ENCODE measurements around the gene DDX42. TPM values are rescaled to one million over a fixed set of nuclear protein-coding genes. Genes with fewer than 3 reads are reported as not detected.
A peak's percentile ranks its signal among the peaks of the same experiment; 100 is the strongest.
"Not testable (repeated sequence)": the region's sequence is repeated elsewhere in the genome, so short reads cannot be mapped to it uniquely, and the experiment has no call there.

DDX42 gene
- total RNA-seq, 2 experiments from 2014 or later = 126 to 143 TPM

GRCh38 chr17:63837962-63838600 is 64.1 kb downstream of the DDX42 start:
- Mint-ChIP-seq H3K27ac (peak overlapping the region; percentile 67), H3K4me1 (peaks cover 22% of the 10 kb centered on the region), H3K9me3 (no peaks in the 10 kb centered on the region), H3K4me3 (no peak overlapping the region), H3K27me3 (no peaks in the 10 kb centered on the region), H3K36me3 (peaks cover 13% of the 10 kb centered on the region)
- DNase-seq (no peak), ATAC-seq (ENCODE audit: low read depth) (no peak)
- POLR2A ChIA-PET = interaction anchor here (0.8 to 6.8 kb wide), 4 partner anchors 8 to 141 kb away, joined by 3 to 83 read pairs (median 4); partner anchors contain the start of genes FTSJ3 and PSMC5

- H3K4me3 Mint-ChIP-seq = peak overlapping the region; percentile 51
- H3K4me1 Mint-ChIP-seq = peaks cover 23% of the 10 kb centered on the region
- peaks cover 13% of the 10 kb centered on the region for H3K36me3 Mint-ChIP-seq
- ATAC-seq (ENCODE audit: low read depth) (no peak), DNase-seq (no peak)
- POLR2A ChIA-PET = interaction anchor here (0.8 to 6.8 kb wide), 4 partner anchors 9 to 141 kb away, joined by 3 to 83 read pairs (median 4); partner anchors contain the start of genes FTSJ3 and PSMC5
- H3K27ac Mint-ChIP-seq = peak overlapping the region; percentile 50
- H3K9me3 Mint-ChIP-seq = no peaks in the 10 kb centered on the region
- H3K27me3 Mint-ChIP-seq = no peaks in the 10 kb centered on the region
These were observed 64.7 kb downstream of the DDX42 start for GRCh38 chr17:63838631-63839171.

DNA sequence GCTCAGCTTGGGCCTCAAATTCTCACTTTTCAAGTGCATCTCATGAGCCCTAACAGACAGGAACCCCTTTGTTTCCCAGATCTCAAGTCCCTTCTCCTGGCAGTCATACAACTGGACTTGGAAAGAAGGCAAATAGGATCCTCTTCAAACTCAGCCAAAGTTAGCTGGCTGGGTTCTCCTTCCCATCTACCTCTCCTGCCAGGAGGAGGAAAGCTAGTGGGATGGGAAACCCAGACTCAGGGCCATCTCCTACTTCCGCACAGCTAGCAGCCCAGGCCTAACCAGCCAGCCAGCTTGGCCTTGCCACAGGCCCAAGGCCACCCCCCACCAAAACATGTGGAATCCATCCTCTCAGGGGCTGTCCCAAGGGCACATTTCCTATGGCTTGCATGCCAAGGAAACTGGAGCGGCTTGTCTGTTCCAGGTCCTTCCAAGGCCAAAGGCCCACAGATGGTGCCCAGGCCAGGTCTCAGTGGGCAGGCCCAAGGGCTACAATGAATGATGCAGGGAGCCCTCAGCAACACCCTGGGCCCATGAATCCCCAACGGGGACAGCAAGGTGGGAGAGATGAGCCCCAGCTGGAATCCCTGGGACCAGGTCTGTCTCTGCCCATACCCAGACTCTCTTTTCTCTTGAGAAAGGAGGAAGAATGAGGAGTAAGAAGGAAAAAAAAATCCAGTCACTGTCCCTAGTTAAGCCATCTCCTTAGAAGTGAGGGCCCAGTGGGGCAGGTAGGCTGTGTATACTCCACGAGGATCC is 66.8 kb downstream of the DDX42 start:
- no peak for ATAC-seq (ENCODE audit: low read depth)
- peaks cover 25% of the 10 kb centered on the region for H3K4me1 Mint-ChIP-seq

DNA sequence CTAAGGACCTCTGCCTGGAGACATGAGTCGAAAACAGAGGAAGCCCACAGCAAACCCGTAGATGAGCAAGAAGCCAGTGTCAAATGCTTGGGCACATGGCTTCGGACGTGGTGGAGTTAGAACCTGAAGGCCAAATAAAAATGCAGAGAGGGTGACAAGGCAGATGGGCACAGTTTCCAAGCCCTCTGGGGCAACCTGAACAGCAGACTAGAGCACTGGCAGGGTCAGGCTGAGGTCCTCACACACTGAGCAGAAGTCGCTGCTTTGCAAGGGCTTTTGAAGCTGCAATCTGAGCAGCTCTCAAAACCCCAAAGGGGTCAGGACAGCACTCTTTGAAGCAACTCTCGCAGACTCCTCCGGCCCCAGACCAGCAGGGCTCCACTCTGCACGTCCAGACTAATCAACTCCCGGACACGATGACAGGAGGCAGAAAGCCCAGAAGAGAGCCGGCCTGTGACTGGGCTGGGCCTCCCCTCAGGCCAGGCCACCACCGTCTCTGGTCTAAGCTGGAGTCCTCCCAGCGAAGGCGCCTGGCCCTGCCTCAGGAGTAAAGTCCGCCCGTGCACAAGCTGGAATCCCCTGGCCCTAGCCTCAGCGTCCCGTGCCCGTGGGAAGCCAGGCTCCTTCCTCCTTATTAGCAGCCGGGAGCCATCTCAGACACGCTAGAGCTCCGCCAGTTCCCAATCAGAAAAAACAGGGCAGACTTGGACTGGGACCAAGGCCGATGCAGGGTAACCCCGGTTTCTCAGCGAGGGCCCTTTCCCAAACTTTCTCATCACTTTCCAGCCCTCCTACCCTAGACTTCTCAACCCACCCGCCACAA is 67.6 kb downstream of the DDX42 start:
- POLR2A ChIA-PET = interaction anchor here (0.7 to 6.8 kb wide), 11 partner anchors 12 to 229 kb away, joined by 3 to 83 read pairs (median 4); partner anchors contain the start of genes CCDC47, DDX42, FTSJ3 and LIMD2
- no peak for ATAC-seq (ENCODE audit: low read depth)
- peak; percentile 56 for DNase-seq
- Mint-ChIP-seq H3K27ac (peak overlapping the region; percentile 95), H3K4me1 (peaks cover 25% of the 10 kb centered on the region), H3K27me3 (peaks cover 2% of the 10 kb centered on the region), H3K9me3 (no peaks in the 10 kb centered on the region), H3K4me3 (peak overlapping the region; percentile 93), H3K36me3 (no peaks in the 10 kb centered on the region)

More for the DNA sequence above, 66.8 kb downstream of the DDX42 start:
- H3K27me3 Mint-ChIP-seq = peaks cover 1% of the 10 kb centered on the region
- POLR2A ChIA-PET = interaction anchor here (0.7 to 6.8 kb wide), 7 partner anchors 11 to 229 kb away, joined by 3 to 83 read pairs (median 4); partner anchors contain the start of genes CCDC47, DDX42, FTSJ3 and PSMC5
- peaks cover 2% of the 10 kb centered on the region for H3K36me3 Mint-ChIP-seq
- DNase-seq = no peak
- H3K9me3 Mint-ChIP-seq = no peaks in the 10 kb centered on the region
- peak overlapping the region; percentile 93 for H3K4me3 Mint-ChIP-seq
- H3K27ac Mint-ChIP-seq = peak overlapping the region; percentile 95

GRCh38 chr17:63842173-63842539 is 68.2 kb downstream of the DDX42 start:
- H3K36me3 Mint-ChIP-seq = no peaks in the 10 kb centered on the region
- POLR2A ChIA-PET = interaction anchor here (1.0 to 6.8 kb wide), 8 partner anchors 13 to 230 kb away, joined by 3 to 83 read pairs (median 8); partner anchors contain the start of genes FTSJ3, LIMD2, MAP3K3 and PSMC5
- peaks cover 2% of the 10 kb centered on the region for H3K27me3 Mint-ChIP-seq
- H3K4me3 Mint-ChIP-seq = peak overlapping the region; percentile 93
- DNase-seq = no peak
- H3K27ac Mint-ChIP-seq = peak overlapping the region; percentile 95
- H3K4me1 Mint-ChIP-seq = peaks cover 25% of the 10 kb centered on the region
- H3K9me3 Mint-ChIP-seq = no peaks in the 10 kb centered on the region
- ATAC-seq (ENCODE audit: low read depth) = peak; percentile 38

GRCh38 chr17:63842540-63843386 is 68.8 kb downstream of the DDX42 start, which contains the start of gene SMARCD2:
TSS of gene SMARCD2 (minus strand) at chr17:63842685. CDS start at chr17:63842674, 11 bp downstream.
- peaks cover 2% of the 10 kb centered on the region for H3K27me3 Mint-ChIP-seq
- H3K4me1 Mint-ChIP-seq = peaks cover 26% of the 10 kb centered on the region
- peaks cover 1% of the 10 kb centered on the region for H3K9me3 Mint-ChIP-seq
- H3K4me3 Mint-ChIP-seq = peak within 1 kb of the TSS; percentile 93
- H3K36me3 Mint-ChIP-seq = no peaks in the 10 kb centered on the region
- peak; percentile 83 for ATAC-seq (ENCODE audit: low read depth)
- POLR2A ChIA-PET = interaction anchor here (0.7 to 6.8 kb wide), 13 partner anchors 13 to 662 kb away, joined by 3 to 83 read pairs (median 4); partner anchors contain the start of genes CCDC47, DDX42, FTSJ3 and ICAM2
- H3K27ac Mint-ChIP-seq = peak within 1 kb of the TSS; percentile 95
- peak; percentile 99 for DNase-seq

DNA sequence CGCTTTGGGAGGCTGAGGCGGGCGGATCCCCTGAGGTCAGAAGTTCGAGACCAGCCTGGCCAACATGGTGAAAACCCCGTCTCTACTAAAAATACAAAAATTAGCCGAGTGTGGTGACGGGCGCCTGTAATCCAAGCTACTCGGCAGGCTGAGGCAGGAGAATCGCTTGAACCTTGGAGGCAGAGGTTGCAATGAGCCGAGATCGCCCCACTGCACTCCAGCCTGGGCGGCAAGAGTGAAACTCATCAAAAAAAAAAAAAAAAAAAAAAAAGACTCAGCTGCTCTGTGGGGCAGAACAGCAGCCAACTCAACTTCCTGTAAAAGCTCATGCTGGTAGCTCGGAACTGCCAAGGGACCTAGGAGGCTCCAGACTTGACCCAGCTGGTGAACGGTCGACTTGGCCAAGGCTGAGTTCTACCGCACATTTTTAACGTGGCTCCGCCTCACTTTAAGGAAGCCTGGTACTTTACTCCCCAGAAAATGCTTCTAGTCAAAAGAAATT is 69.5 kb downstream of the DDX42 start:
- H3K36me3 Mint-ChIP-seq, H3K27me3 Mint-ChIP-seq, DNase-seq, H3K9me3 Mint-ChIP-seq: not testable (repeated sequence)
- POLR2A ChIA-PET = interaction anchor here (0.6 to 6.8 kb wide), 14 partner anchors 14 to 662 kb away, joined by 3 to 83 read pairs (median 4); partner anchors contain the start of genes CCDC47, DDX42, FTSJ3 and ICAM2
- Mint-ChIP-seq H3K27ac (peak overlapping the region; percentile 94), H3K4me1 (peaks cover 33% of the 10 kb centered on the region), H3K4me3 (peak overlapping the region; percentile 91)
- ATAC-seq (ENCODE audit: low read depth) = peak; percentile 15

GRCh38 chr17:63843910-63844677 is 70.1 kb downstream of the DDX42 start:
- peak overlapping the region; percentile 91 for H3K4me3 Mint-ChIP-seq
- peaks cover 37% of the 10 kb centered on the region for H3K4me1 Mint-ChIP-seq
- no peak for DNase-seq

GRCh38 chr17:63845509-63845908 is 71.5 kb downstream of the DDX42 start:
- Mint-ChIP-seq H3K4me1 (peaks cover 35% of the 10 kb centered on the region), H3K9me3 (peaks cover 5% of the 10 kb centered on the region), H3K36me3 (no peaks in the 10 kb centered on the region), H3K27me3 (peaks cover 9% of the 10 kb centered on the region), H3K4me3 (no peak overlapping the region), H3K27ac (no peak overlapping the region)
- POLR2A ChIA-PET = no interaction called here
- ATAC-seq (ENCODE audit: low read depth) = no peak
- no peak for DNase-seq

More at GRCh38 chr17:63843910-63844677, 70.1 kb downstream of the DDX42 start:
- ATAC-seq (ENCODE audit: low read depth) = no peak
- POLR2A ChIA-PET = interaction anchor here (0.6 to 6.8 kb wide), 11 partner anchors 14 to 485 kb away, joined by 3 to 83 read pairs (median 5); partner anchors contain the start of genes CCDC47, DDX42, FTSJ3 and ICAM2
- peaks cover 5% of the 10 kb centered on the region for H3K9me3 Mint-ChIP-seq
- H3K27ac Mint-ChIP-seq = peak overlapping the region; percentile 94
- no peaks in the 10 kb centered on the region for H3K36me3 Mint-ChIP-seq
- H3K27me3 Mint-ChIP-seq = peaks cover 2% of the 10 kb centered on the region

DNA sequence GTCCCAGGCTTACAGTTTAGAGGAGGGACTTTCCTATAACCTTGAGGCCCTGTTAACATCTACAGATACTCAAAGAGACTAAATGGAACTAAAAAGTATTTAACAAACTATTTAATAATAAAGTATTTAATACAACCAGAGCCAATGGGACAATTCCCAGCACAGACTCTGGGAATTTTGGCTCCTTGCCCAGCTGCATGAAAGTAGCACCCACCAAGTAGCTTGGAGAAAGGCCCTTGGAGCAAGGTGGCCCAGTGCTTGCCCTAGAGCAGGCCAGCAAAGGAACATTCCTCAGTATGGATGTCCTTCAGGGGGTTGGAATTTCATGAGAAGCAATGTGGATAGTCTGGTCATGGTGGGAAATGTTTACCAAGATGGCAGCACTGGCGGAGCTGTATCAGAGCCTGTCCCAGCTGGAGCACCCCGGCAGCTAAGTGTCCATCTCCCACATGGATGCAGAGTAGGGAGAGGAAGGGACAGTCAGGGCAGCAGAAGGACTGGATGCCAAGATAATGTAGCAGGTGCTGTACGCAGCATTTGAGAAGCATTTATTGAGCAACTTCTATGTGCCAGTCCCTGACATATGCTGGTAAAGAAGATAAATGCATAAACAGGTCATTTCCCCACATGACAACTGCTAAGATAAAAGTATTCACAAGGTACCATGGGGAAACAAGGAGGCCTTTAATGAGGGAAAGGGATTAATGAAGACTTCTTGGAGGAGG is 73.7 kb downstream of the DDX42 start:
- H3K36me3 Mint-ChIP-seq = no peaks in the 10 kb centered on the region
- POLR2A ChIA-PET = interaction anchor here (1.0 to 1.5 kb wide), 4 partner anchors 11 to 153 kb away, joined by 3 to 8 read pairs (median 6); partner anchors contain the start of gene LIMD2
- H3K4me1 Mint-ChIP-seq = peaks cover 26% of the 10 kb centered on the region
- ATAC-seq (ENCODE audit: low read depth) (no peak), DNase-seq (no peak)
- H3K27ac Mint-ChIP-seq = peak overlapping the region; percentile 97
- peaks cover 23% of the 10 kb centered on the region for H3K27me3 Mint-ChIP-seq
- H3K9me3 Mint-ChIP-seq = peaks cover 5% of the 10 kb centered on the region
- H3K4me3 Mint-ChIP-seq = peak overlapping the region; percentile 37

Data from activated naive CD8-positive, alpha-beta T cell treated with anti-CD3 and anti-CD28 coated beads, Interleukin-2, amount 10 ng/mL, durations not matched to agents 7 days and 5 days (primary cell).